PC-9 (cell line): ENCODE data around the gene NF2.

Experiments
- EZH2 ChIP-seq: fragments of 200-600 bp; sonication (generic); IDR thresholded peaks from 2 replicates; pipeline ENCODE4 v1.8.0; 2017; ENCODE audit warnings: antibody characterized with exemption, low read depth
- TF ChIP-seq, protein P1 (sequence below): fragments of 200-600 bp; sonication (generic); conservative IDR thresholded peaks from 2 replicates; pipeline ENCODE4 v1.6.1; 2017; ENCODE audit warnings: mixed run types, antibody characterized with exemption, mild to moderate bottlenecking, moderate library complexity

DNA sequence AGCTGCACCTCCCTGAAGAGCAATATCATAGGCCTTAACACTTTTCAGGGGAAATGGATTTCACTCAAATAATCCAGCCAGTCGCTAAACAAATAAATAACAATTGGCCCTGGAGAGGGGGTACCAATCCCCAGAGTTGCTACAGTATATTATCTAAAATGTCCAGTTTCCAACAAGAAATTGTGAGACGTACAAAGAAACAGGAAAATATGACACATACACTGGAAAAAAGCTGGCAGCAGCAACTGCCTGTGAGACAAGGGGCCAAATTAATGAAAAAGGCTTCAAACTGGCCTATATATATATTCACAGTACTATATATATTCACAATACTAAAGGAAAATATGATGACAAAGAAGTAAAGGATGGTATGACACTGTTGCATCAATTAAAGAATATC, 4.0 kb downstream of the NF2 start:
- TF ChIP-seq, protein P1, sequence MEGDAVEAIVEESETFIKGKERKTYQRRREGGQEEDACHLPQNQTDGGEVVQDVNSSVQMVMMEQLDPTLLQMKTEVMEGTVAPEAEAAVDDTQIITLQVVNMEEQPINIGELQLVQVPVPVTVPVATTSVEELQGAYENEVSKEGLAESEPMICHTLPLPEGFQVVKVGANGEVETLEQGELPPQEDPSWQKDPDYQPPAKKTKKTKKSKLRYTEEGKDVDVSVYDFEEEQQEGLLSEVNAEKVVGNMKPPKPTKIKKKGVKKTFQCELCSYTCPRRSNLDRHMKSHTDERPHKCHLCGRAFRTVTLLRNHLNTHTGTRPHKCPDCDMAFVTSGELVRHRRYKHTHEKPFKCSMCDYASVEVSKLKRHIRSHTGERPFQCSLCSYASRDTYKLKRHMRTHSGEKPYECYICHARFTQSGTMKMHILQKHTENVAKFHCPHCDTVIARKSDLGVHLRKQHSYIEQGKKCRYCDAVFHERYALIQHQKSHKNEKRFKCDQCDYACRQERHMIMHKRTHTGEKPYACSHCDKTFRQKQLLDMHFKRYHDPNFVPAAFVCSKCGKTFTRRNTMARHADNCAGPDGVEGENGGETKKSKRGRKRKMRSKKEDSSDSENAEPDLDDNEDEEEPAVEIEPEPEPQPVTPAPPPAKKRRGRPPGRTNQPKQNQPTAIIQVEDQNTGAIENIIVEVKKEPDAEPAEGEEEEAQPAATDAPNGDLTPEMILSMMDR, result no peak
- no peak for TF ChIP-seq EZH2
